Panc1 (cell line): Measurements from ENCODE around the gene BAHCC1. TPM values are rescaled to one million over a fixed set of nuclear protein-coding genes. Genes with fewer than 3 reads are reported as not detected.
A peak's percentile ranks its signal among the peaks of the same experiment; 100 is the strongest.

Experiments used
- ATAC-seq: fragments of 200-7000 bp; cut with Tn5 transposase; 2 replicates; pipeline ENCODE4 v1.9.1; 2020; ENCODE audit warnings: mild to moderate bottlenecking, moderate library complexity
- BruUV-seq: library from RNA; stranded (reverse); fragments of 400-500 nt; replicated peaks from 2 replicates; lab custom pipeline; 2021; lab: Mats Ljungman, UMichigan
- CTCF ChIA-PET: fragments of 300-600 bp; sonication (Branson Sonifier 250); formaldehyde crosslinking; loops from one replicate; lab custom pipeline; 2022; ENCODE audit warnings: antibody characterized with exemption; lab: Charles Lee
- POLR2A ChIA-PET: fragments of 300-600 bp; sonication (Branson Sonifier 250); formaldehyde crosslinking; loops from one replicate; lab custom pipeline; 2022; ENCODE audit warnings: antibody characterized with exemption; lab: Charles Lee
- DNase-seq: peaks from one replicate; pipeline ENCODE4 v3.0.0-alpha.2; 2010; ENCODE audit warnings: low read depth, low spot score
- H3K27ac ChIP-seq: 2 replicates; pipeline ENCODE4 v1.5.1; 2011; ENCODE audit warnings: mild to moderate bottlenecking, low read length, inconsistent platforms
- H3K27me3 ChIP-seq: fragments of 200-500 bp; sonication (Bioruptor generic); 2 replicates; pipeline ENCODE4 v1.6.0; 2014; ENCODE audit warnings: low read length, inconsistent platforms; ENCODE audit not compliant: control insufficient read depth, insufficient read depth
- H3K36me3 ChIP-seq: fragments of 200-500 bp; sonication (Bioruptor generic); 2 replicates; pipeline ENCODE4 v1.5.1; 2014; ENCODE audit warnings: inconsistent platforms, mild to moderate bottlenecking, low read length, moderate library complexity; ENCODE audit not compliant: control insufficient read depth, insufficient read depth
- H3K4me1 ChIP-seq: 2 replicates; pipeline ENCODE4 v1.5.1; 2011; ENCODE audit warnings: inconsistent platforms, mild to moderate bottlenecking, low read length, moderate library complexity; ENCODE audit not compliant: control insufficient read depth, insufficient read depth
- H3K4me3 ChIP-seq, 2 experiments: 2 replicates each; pipeline ENCODE4 v1.5.1; 2011 to 2012; ENCODE audit warnings: low read depth in 2 of 2, low read length in 2 of 2, mild to moderate bottlenecking in 2 of 2, inconsistent platforms in 1 of 2, moderate library complexity in 1 of 2
- H3K9me3 ChIP-seq: fragments of 200-500 bp; sonication (Bioruptor generic); 2 replicates; pipeline ENCODE4 v1.5.1; 2014; ENCODE audit warnings: low read depth, mild to moderate bottlenecking, inconsistent platforms, low read length, moderate library complexity; ENCODE audit not compliant: control insufficient read depth, insufficient read depth
- CTCF ChIP-seq: fragments of 450-650 bp; IDR thresholded peaks from 2 replicates; pipeline ENCODE4 v1.5.1; 2017; ENCODE audit warnings: mild to moderate bottlenecking
- POLR2AphosphoS5 ChIP-seq: IDR thresholded peaks from 2 replicates; pipeline ENCODE4 v1.6.1; 2012; ENCODE audit warnings: mild to moderate bottlenecking, low read depth, low read length, moderate library complexity
- SIN3A ChIP-seq: IDR thresholded peaks from 2 replicates; pipeline ENCODE4 v1.6.1; 2012; ENCODE audit warnings: low read depth, mild to moderate bottlenecking, low read length, moderate library complexity, borderline replicate concordance; ENCODE audit not compliant: insufficient read depth
- TCF7L2 ChIP-seq: IDR thresholded peaks from 2 replicates; pipeline ENCODE4 v1.6.1; 2011; ENCODE audit warnings: mild to moderate bottlenecking, low read depth, low read length, inconsistent platforms
- in situ Hi-C: cut with HindIII; loops from 2 replicates; pipeline ENCODE4 v1.10.0; 2016; ENCODE audit warnings: low sequenced_read_pairs, low pct_unique_long_range_greater_than_20kb
- intact Hi-C: fragments of 100-400 bp; cut with micrococcal nuclease; formaldehyde crosslinking; loops from one replicate; pipeline ENCODE4 v1.10.0; 2022; ENCODE audit not compliant: unreplicated experiment
- total RNA-seq: library from RNA; stranded (reverse); gene quantifications from one replicate; pipeline ENCODE4 v1.2.1, GENCODE V29; 2021; ENCODE audit not compliant: unreplicated experiment
- TF ChIP-seq, protein P1 (sequence below), 2 experiments: IDR thresholded peaks; 2 replicates each; pipeline ENCODE4 v1.6.1; 2011 to 2012; ENCODE audit warnings: low read depth in 2 of 2, control low read depth in 1 of 2, low read length in 1 of 2, mild to moderate bottlenecking in 1 of 2, moderate library complexity in 1 of 2; ENCODE audit not compliant: insufficient read depth in 1 of 2

Gene BAHCC1
- total RNA-seq, 1 experiment from 2014 or later: 77.4 TPM

- H3K27me3 ChIP-seq: no peaks in the 10 kb centered on the region
- H3K36me3 ChIP-seq: no peaks in the 10 kb centered on the region
- H3K4me3 ChIP-seq: peak overlapping the region; percentile 23 to 30
- in situ Hi-C loops (no loop called here), intact Hi-C loops (no loop called here)
- ATAC-seq: peak; percentile 72
- peak overlapping the region; percentile 87 for H3K27ac ChIP-seq
- CTCF ChIA-PET: interaction anchor here (0.8 to 1.4 kb wide), 2 partner anchors 22 to 65 kb away, joined by 4 to 8 read pairs; no protein-coding TSS in a partner anchor
- POLR2A ChIA-PET: interaction anchor here (0.6 kb wide), 1 partner anchor 305 kb away, joined by 7 read pairs; no protein-coding TSS in a partner anchor
- peaks cover 83% of the 10 kb centered on the region for H3K4me1 ChIP-seq
- TF ChIP-seq TCF7L2 (no peak), POLR2AphosphoS5 (peak; percentile 43; the same call in 1 of the 2 replicates)
- no TSS peak for BruUV-seq
- no peak for DNase-seq
- no peaks in the 10 kb centered on the region for H3K9me3 ChIP-seq
Measured at GRCh38 chr17:81419319-81419885, 24.1 kb downstream of the BAHCC1 start.

GRCh38 chr17:81419886-81420768, 24.9 kb downstream of the BAHCC1 start:
- peaks cover 81% of the 10 kb centered on the region for H3K4me1 ChIP-seq

More at GRCh38 chr17:81419886-81420768, 24.9 kb downstream of the BAHCC1 start:
- ATAC-seq (peak; percentile 2; the same call in 1 of the 2 replicates), DNase-seq (no peak)
- no peaks in the 10 kb centered on the region for H3K36me3 ChIP-seq
- intact Hi-C loops (no loop called here), in situ Hi-C loops (no loop called here)
- H3K27ac ChIP-seq: peak overlapping the region; percentile 87
- ChIA-PET CTCF (interaction anchor here (0.8 kb wide), 1 partner anchor 21 kb away, joined by 8 read pairs; no protein-coding TSS in a partner anchor), POLR2A (no interaction called here)
- H3K9me3 ChIP-seq: no peaks in the 10 kb centered on the region
- H3K4me3 ChIP-seq: peak overlapping the region; percentile 23 to 30
- H3K27me3 ChIP-seq: no peaks in the 10 kb centered on the region
- TF ChIP-seq POLR2AphosphoS5 (no peak), SIN3A (no peak), TCF7L2 (no peak), CTCF (no peak)
- TF ChIP-seq, protein P1, sequence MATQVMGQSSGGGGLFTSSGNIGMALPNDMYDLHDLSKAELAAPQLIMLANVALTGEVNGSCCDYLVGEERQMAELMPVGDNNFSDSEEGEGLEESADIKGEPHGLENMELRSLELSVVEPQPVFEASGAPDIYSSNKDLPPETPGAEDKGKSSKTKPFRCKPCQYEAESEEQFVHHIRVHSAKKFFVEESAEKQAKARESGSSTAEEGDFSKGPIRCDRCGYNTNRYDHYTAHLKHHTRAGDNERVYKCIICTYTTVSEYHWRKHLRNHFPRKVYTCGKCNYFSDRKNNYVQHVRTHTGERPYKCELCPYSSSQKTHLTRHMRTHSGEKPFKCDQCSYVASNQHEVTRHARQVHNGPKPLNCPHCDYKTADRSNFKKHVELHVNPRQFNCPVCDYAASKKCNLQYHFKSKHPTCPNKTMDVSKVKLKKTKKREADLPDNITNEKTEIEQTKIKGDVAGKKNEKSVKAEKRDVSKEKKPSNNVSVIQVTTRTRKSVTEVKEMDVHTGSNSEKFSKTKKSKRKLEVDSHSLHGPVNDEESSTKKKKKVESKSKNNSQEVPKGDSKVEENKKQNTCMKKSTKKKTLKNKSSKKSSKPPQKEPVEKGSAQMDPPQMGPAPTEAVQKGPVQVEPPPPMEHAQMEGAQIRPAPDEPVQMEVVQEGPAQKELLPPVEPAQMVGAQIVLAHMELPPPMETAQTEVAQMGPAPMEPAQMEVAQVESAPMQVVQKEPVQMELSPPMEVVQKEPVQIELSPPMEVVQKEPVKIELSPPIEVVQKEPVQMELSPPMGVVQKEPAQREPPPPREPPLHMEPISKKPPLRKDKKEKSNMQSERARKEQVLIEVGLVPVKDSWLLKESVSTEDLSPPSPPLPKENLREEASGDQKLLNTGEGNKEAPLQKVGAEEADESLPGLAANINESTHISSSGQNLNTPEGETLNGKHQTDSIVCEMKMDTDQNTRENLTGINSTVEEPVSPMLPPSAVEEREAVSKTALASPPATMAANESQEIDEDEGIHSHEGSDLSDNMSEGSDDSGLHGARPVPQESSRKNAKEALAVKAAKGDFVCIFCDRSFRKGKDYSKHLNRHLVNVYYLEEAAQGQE (IDR thresholded peaks at IDR 0.05; ENCODE audit: insufficient read depth in 1 of 2, low read depth in 2 of 2, low read length in 1 of 2): no peak
- BruUV-seq: no TSS peak
